SK-N-SH (cell line): ENCODE results near the gene LAMA1. TPM values are rescaled to one million over a fixed set of nuclear protein-coding genes. Genes with fewer than 3 reads are reported as not detected.

Experiments used
- CTCF ChIA-PET: fragments of 300-600, 350-600 bp; formaldehyde crosslinking; extraction: SDS; loops from one replicate; lab custom pipeline; 2021; lab: Yijun Ruan, JAX
- POLR2A ChIA-PET: fragments of 350-600 bp; sonication (Branson Sonifier 250); formaldehyde crosslinking; extraction: SDS; loops from one replicate; lab custom pipeline; 2020; ENCODE audit warnings: antibody characterized with exemption, inconsistent platforms; lab: Yijun Ruan, JAX
- DNase-seq: peaks from one replicate; pipeline ENCODE4 v3.0.0; 2012
- H2AFZ ChIP-seq: fragments of 200-600 bp; sonication (generic); 2 replicates; pipeline ENCODE4 v1.8.1; 2016; ENCODE audit warnings: antibody characterized with exemption, mild to moderate bottlenecking, low read depth
- H3F3A ChIP-seq: fragments of 200-600 bp; sonication (generic); replicated peaks from 2 replicates; pipeline ENCODE3; 2016; ENCODE audit warnings: antibody characterized with exemption, mild to moderate bottlenecking; ENCODE audit not compliant: insufficient read depth
- H3K27ac ChIP-seq, 2 experiments: fragments of 200-500 bp in 1 of 2; fragments of 200-600 bp in 1 of 2; sonication (Bioruptor generic) in 1 of 2; sonication (generic), shearing (Covaris generic) in 1 of 2; 2 replicates each; pipeline versions ENCODE4 v1.5.1 to v1.6.1; 2014 to 2016; ENCODE audit warnings: low read depth in 2 of 2, inconsistent platforms in 1 of 2, low read length in 1 of 2, mild to moderate bottlenecking in 1 of 2, mixed read lengths in 1 of 2
- H3K27me3 ChIP-seq: fragments of 200-600 bp; sonication (generic), shearing (Covaris generic); 2 replicates; pipeline ENCODE4 v1.6.1; 2016; ENCODE audit warnings: mixed run types; ENCODE audit not compliant: insufficient read depth
- H3K36me3 ChIP-seq, 2 experiments: fragments of 200-500 bp in 1 of 2; fragments of 200-600 bp in 1 of 2; sonication (Bioruptor generic) in 1 of 2; sonication (generic) in 1 of 2; replicated peaks in 1 of 2; 2 replicates each; pipeline versions ENCODE3 to v1.5.1; 2014 to 2016; ENCODE audit warnings: low read length in 1 of 2, mild to moderate bottlenecking in 1 of 2; ENCODE audit not compliant: insufficient read depth in 2 of 2, control insufficient read depth in 1 of 2
- H3K4me1 ChIP-seq, 2 experiments: fragments of 200-500 bp in 1 of 2; fragments of 200-600 bp in 1 of 2; sonication (Bioruptor generic) in 1 of 2; sonication (generic), shearing (Covaris generic) in 1 of 2; 2 replicates each; pipeline versions ENCODE4 v1.5.1 to v1.6.1; 2014 to 2016; ENCODE audit warnings: low read depth in 1 of 2, low read length in 1 of 2, mixed run types in 1 of 2; ENCODE audit not compliant: insufficient read depth in 2 of 2, control insufficient read depth in 1 of 2
- H3K4me2 ChIP-seq: fragments of 200-600 bp; sonication (generic), shearing (Covaris generic); 2 replicates; pipeline ENCODE4 v1.6.1; 2017; ENCODE audit warnings: mixed run types
- H3K4me3 ChIP-seq, 2 experiments: fragments of 200-500 bp in 1 of 2; fragments of 200-600 bp in 1 of 2; sonication (Bioruptor generic) in 1 of 2; sonication (generic), shearing (Covaris generic) in 1 of 2; 2 replicates each; pipeline versions ENCODE4 v1.5.1 to v1.8.1; 2014 to 2016; ENCODE audit warnings: low read depth in 2 of 2, inconsistent platforms in 1 of 2, low read length in 1 of 2, mild to moderate bottlenecking in 1 of 2, mixed read lengths in 1 of 2, moderate library complexity in 1 of 2
- H3K79me2 ChIP-seq: fragments of 200-600 bp; sonication (generic); 2 replicates; pipeline ENCODE4 v1.8.1; 2017; ENCODE audit warnings: mild to moderate bottlenecking; ENCODE audit not compliant: insufficient read depth
- H3K9ac ChIP-seq: fragments of 200-600 bp; sonication (generic); 2 replicates; pipeline ENCODE4 v1.6.1; 2017; ENCODE audit warnings: mixed run types
- H3K9me2 ChIP-seq: fragments of 200-600 bp; sonication (generic); 2 replicates; pipeline ENCODE4 v1.6.1; 2017; ENCODE audit warnings: mixed run types
- H3K9me3 ChIP-seq: fragments of 200-600 bp; sonication (generic); 2 replicates; pipeline ENCODE4 v1.6.1; 2017; ENCODE audit warnings: mixed run types, mild to moderate bottlenecking, moderate library complexity
- H4K20me1 ChIP-seq: fragments of 200-600 bp; sonication (generic); 2 replicates; pipeline ENCODE4 v1.6.1; 2017; ENCODE audit warnings: mild to moderate bottlenecking, mixed run types; ENCODE audit not compliant: insufficient read depth
- EP300 ChIP-seq, 2 experiments: IDR thresholded peaks; 2 replicates each; pipeline versions ENCODE4 v1.4.0 to v1.6.1; 2012; ENCODE audit warnings: borderline replicate concordance in 1 of 2, low read depth in 1 of 2, low read length in 1 of 2
- FOXJ3 ChIP-seq: sonication (generic); formaldehyde crosslinking; IDR thresholded peaks from 2 replicates; pipeline ENCODE4 v1.5.1; 2020; ENCODE audit warnings: mild to moderate bottlenecking, missing genetic modification reagents
- GATA2 ChIP-seq: sonication (generic); formaldehyde crosslinking; IDR thresholded peaks from 2 replicates; pipeline ENCODE4 v1.5.0; 2020; ENCODE audit warnings: mild to moderate bottlenecking, missing genetic modification reagents
- IRF3 ChIP-seq: fragments of 150-350 bp; IDR thresholded peaks from 2 replicates; pipeline ENCODE4 v1.6.1; 2016; ENCODE audit warnings: mild to moderate bottlenecking, low read depth, low read length
- MAX ChIP-seq: IDR thresholded peaks from 2 replicates; pipeline ENCODE4 v1.4.0; 2012; ENCODE audit warnings: low read depth
- MXI1 ChIP-seq: IDR thresholded peaks from 2 replicates; pipeline ENCODE4 v1.6.1; 2012; ENCODE audit warnings: mild to moderate bottlenecking, low read depth, low read length, improper control_type of control experiment
- NFIC ChIP-seq: IDR thresholded peaks from 2 replicates; pipeline ENCODE4 v1.4.0; 2012; ENCODE audit warnings: borderline replicate concordance
- NRF1 ChIP-seq: IDR thresholded peaks from 2 replicates; pipeline ENCODE4 v1.6.1; 2012; ENCODE audit warnings: low read depth, mild to moderate bottlenecking, low read length
- RAD21 ChIP-seq: IDR thresholded peaks from 2 replicates; pipeline ENCODE4 v1.6.1; 2012; ENCODE audit warnings: mild to moderate bottlenecking, low read length
- REST ChIP-seq: IDR thresholded peaks from 2 replicates; pipeline ENCODE4 v1.6.1; 2012; ENCODE audit warnings: mild to moderate bottlenecking, low read depth, low read length, moderate library complexity
- RFX5 ChIP-seq: IDR thresholded peaks from 2 replicates; pipeline ENCODE4 v1.6.1; 2012; ENCODE audit warnings: mild to moderate bottlenecking, improper control_type of control experiment, low read length
- TCF12 ChIP-seq: IDR thresholded peaks from 2 replicates; pipeline ENCODE4 v1.4.0; 2012
- USF1 ChIP-seq: IDR thresholded peaks from 2 replicates; pipeline ENCODE4 v1.4.0; 2012; ENCODE audit warnings: low read depth, borderline replicate concordance
- USF2 ChIP-seq: fragments of 150-350 bp; IDR thresholded peaks from 2 replicates; pipeline ENCODE4 v1.6.1; 2017; ENCODE audit warnings: antibody characterized with exemption, low read length, low read depth, borderline replicate concordance
- YY1 ChIP-seq: IDR thresholded peaks from 2 replicates; pipeline ENCODE4 v1.4.0; 2012; ENCODE audit warnings: low read depth, mild to moderate bottlenecking
- ZBTB33 ChIP-seq: IDR thresholded peaks from 2 replicates; pipeline ENCODE4 v1.4.0; 2012; ENCODE audit warnings: low read depth, borderline replicate concordance
- WGBS: methylation state at CpG from one replicate; pipeline ENCODE4 v1.1.6; 2017; ENCODE audit warnings: low lambda C conversion rate; 5-methylcytosine and 5-hydroxymethylcytosine counted together
- polyA plus RNA-seq, 3 experiments: library from polyadenylated mRNA; depleted of rRNA; stranded (reverse); fragments of >200 nt; gene quantifications; 2 replicates each; pipeline ENCODE4 v1.2.3, GENCODE V29; 2012

Gene LAMA1
- polyA plus RNA-seq, 1 of the 3 experiments (the other 2 are of a cell fraction): 0.07 TPM

- CTCF ChIA-PET: no interaction called here
Measured at GRCh38 chr18:6901286-6901926, 216.2 kb downstream of the LAMA1 start.

GRCh38 chr18:6891788-6892187, 225.8 kb downstream of the LAMA1 start:
- H3K9me2 ChIP-seq: no peaks in the 10 kb centered on the region
- H3K4me2 ChIP-seq: no peak overlapping the region
- H3K4me1 ChIP-seq: no peaks in the 10 kb centered on the region; a peak in 1 of 4 replicates
- POLR2A ChIA-PET: no interaction called here
- no peak overlapping the region for H2AFZ ChIP-seq
- H3K4me3 ChIP-seq: no peak overlapping the region
- no peaks in the 10 kb centered on the region for H3K27me3 ChIP-seq
- WGBS: 78% methylated on average over 3 of the region's 3 CpGs
- H4K20me1 ChIP-seq: no peaks in the 10 kb centered on the region
- no peaks in the 10 kb centered on the region for H3K9me3 ChIP-seq
- no peaks in the 10 kb centered on the region for H3K36me3 ChIP-seq
- no peak for DNase-seq
- no peaks in the 10 kb centered on the region for H3F3A ChIP-seq
- CTCF ChIA-PET: interaction anchor here (1.0 to 3.5 kb wide), 5 partner anchors 17 to 1013 kb away, joined by 3 to 24 read pairs (median 7); no protein-coding TSS in a partner anchor
- no peaks in the 10 kb centered on the region for H3K79me2 ChIP-seq
- no peak overlapping the region for H3K9ac ChIP-seq
- H3K27ac ChIP-seq: no peak overlapping the region
- no peak for TF ChIP-seq NRF1
- TF ChIP-seq IRF3: no peak
- TF ChIP-seq FOXJ3 (CRISPR knock-in tag): no peak
- TF ChIP-seq REST: no peak
- no peak for TF ChIP-seq RAD21
- TF ChIP-seq MXI1: no peak
- TF ChIP-seq MAX: no peak
- no peak for TF ChIP-seq NFIC
- no peak for TF ChIP-seq GATA2 (CRISPR knock-in tag)
- no peak for TF ChIP-seq USF1

More at GRCh38 chr18:6901286-6901926, 216.2 kb downstream of the LAMA1 start:
- no peaks in the 10 kb centered on the region for H3K27me3 ChIP-seq
- H3F3A ChIP-seq: no peaks in the 10 kb centered on the region
- POLR2A ChIA-PET: no interaction called here
- H4K20me1 ChIP-seq: no peaks in the 10 kb centered on the region
- H3K36me3 ChIP-seq: no peaks in the 10 kb centered on the region
- TF ChIP-seq EP300 (IDR thresholded peaks at IDR 0.05; ENCODE audit: borderline replicate concordance in 1 of 2, low read depth in 1 of 2, low read length in 1 of 2) (no peak), YY1 (no peak), ZBTB33 (no peak), TCF12 (no peak), FOXJ3 (CRISPR knock-in tag) (no peak), USF2 (no peak), RFX5 (no peak), GATA2 (CRISPR knock-in tag) (no peak)
- TF ChIP-seq, all 33 proteins: peak for 0
- no peak overlapping the region for H3K27ac ChIP-seq
- H3K9me3 ChIP-seq: no peaks in the 10 kb centered on the region
- no peak overlapping the region for H2AFZ ChIP-seq
- H3K4me3 ChIP-seq: no peak overlapping the region
- WGBS: 61% methylated on average over 3 of the region's 3 CpGs
- no peaks in the 10 kb centered on the region for H3K9me2 ChIP-seq
- DNase-seq: no peak
- no peak overlapping the region for H3K4me2 ChIP-seq
- no peak overlapping the region for H3K9ac ChIP-seq
- no peaks in the 10 kb centered on the region for H3K4me1 ChIP-seq
- H3K79me2 ChIP-seq: no peaks in the 10 kb centered on the region
